ENCODE data around the gene VWA5B2. TPM values are rescaled to one million over a fixed set of nuclear protein-coding genes. Genes with fewer than 3 reads are reported as not detected.

VWA5B2 gene
- total RNA-seq, 4 donors from 2014 or later: 0.95 to 5.0 (median 1.4) TPM; not detected in 1

DNA sequence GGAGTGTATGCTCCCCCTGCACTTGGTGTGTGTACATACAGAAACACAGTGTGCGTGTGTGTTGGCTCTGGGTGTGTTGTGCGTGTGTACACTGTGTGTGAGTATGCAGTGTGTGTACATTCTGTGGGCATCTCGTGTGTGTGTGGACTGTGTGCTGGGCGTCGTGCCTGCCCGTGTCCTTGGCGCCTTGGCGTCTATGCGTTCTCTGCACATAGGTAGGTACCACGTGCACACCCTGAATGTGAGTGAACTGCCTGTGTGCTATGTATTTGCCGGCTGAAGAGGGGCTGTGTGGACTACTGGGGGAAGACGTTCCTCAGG is 46.0 kb downstream of the VWA5B2 start:
- 60 to 74% methylated on average over 1 to 12 of the region's 12 CpGs for WGBS, 2 donors (ENCODE audit: low coverage in 1 of 2)
- Histone ChIP-seq H3K27ac (no peak overlapping the region), H3K36me3 (no peaks in the 10 kb centered on the region), H3K27me3 (peaks cover 55% of the 10 kb centered on the region), H3K4me3 (no peak overlapping the region), H3K9me3 (no peaks in the 10 kb centered on the region), H3K4me1 (no peaks in the 10 kb centered on the region)
- intact Hi-C loops (cut with DNase I; ENCODE audit: low total_unique reads) (no loop called here), in situ Hi-C loops (cut with MboI; ENCODE audit: low pct_ligation_motif_present in 1 of 4, low pct_unique_long_range_greater_than_20kb in 1 of 4, low sequenced_read_pairs in 3 of 4) (no loop called here)
- TF ChIP-seq POLR2A (IDR thresholded peaks at IDR 0.05) (no peak), EP300 (IDR thresholded peaks at IDR 0.05; ENCODE audit: low read depth) (no peak), POLR2AphosphoS5 (IDR thresholded peaks at IDR 0.05) (no peak)
- DNase-seq: no peak

DNA sequence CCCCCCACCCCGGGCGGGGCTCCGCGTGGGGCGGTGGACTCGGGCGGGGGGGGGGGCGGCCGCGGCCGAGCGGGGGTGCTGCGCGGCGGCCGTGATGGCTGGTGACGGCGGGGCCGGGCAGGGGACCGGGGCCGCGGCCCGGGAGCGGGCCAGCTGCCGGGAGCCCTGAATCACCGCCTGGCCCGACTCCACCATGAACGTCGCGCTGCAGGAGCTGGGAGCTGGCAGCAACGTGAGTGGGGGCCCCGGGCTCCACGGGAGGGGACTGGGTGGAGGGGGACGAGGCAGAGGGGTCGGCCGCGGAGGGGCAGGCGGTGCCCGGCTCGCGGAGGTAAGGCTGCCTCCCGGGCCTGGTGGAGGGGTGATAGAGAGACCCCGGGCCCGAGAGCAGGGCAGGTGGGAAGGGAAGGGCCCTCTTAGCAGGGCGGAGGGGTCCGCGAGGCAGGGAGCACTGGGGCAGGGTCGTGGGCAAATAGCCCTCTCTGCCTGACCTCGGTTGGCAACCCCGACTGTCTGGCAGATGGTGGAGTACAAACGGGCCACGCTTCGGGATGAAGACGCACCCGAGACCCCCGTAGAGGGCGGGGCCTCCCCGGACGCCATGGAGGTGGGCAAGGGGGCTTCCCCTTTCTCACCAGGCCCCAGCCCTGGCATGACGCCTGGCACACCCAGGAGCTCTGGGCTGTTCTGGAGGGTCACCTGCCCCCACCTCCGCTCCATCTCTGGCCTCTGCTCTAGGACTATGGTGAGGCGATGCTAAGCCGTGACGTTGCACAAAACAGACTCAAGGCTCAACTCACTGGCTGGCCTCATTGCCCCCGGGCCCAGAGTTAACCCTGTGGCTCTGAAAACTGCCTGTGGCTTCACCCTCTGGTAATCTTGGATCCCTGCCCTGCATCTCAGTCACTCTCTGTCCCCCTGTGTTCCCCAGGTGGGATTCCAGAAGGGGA is 46.9 kb downstream of the VWA5B2 start, which contains the start of gene ECE2:
Gene ECE2, plus strand, starts transcription at position 62 of the 950 bp plus-strand sequence. Its CDS starts 132 bp downstream, at position 194.
- intact Hi-C loops (cut with DNase I; ENCODE audit: low total_unique reads): no loop called here
- Histone ChIP-seq H3K9me3 (no peaks in the 10 kb centered on the region), H3K36me3 (no peaks in the 10 kb centered on the region), H3K27me3 (peaks cover 55% of the 10 kb centered on the region), H3K27ac (no peak within 1 kb of the TSS), H3K4me3 (no peak within 1 kb of the TSS), H3K4me1 (no peaks in the 10 kb centered on the region)
- WGBS, 2 donors (ENCODE audit: low coverage in 1 of 2): 20% methylated on average over 46 of the region's 65 CpGs; no CpG with 5 or more reads in 1 of the 2 donors
- in situ Hi-C loops (cut with MboI; ENCODE audit: low pct_ligation_motif_present in 1 of 4, low pct_unique_long_range_greater_than_20kb in 1 of 4, low sequenced_read_pairs in 3 of 4): no loop called here
- TF ChIP-seq, protein P1, sequence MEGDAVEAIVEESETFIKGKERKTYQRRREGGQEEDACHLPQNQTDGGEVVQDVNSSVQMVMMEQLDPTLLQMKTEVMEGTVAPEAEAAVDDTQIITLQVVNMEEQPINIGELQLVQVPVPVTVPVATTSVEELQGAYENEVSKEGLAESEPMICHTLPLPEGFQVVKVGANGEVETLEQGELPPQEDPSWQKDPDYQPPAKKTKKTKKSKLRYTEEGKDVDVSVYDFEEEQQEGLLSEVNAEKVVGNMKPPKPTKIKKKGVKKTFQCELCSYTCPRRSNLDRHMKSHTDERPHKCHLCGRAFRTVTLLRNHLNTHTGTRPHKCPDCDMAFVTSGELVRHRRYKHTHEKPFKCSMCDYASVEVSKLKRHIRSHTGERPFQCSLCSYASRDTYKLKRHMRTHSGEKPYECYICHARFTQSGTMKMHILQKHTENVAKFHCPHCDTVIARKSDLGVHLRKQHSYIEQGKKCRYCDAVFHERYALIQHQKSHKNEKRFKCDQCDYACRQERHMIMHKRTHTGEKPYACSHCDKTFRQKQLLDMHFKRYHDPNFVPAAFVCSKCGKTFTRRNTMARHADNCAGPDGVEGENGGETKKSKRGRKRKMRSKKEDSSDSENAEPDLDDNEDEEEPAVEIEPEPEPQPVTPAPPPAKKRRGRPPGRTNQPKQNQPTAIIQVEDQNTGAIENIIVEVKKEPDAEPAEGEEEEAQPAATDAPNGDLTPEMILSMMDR (IDR thresholded peaks at IDR 0.05): no peak
- no peak for TF ChIP-seq EP300 (IDR thresholded peaks at IDR 0.05; ENCODE audit: low read depth)
- TF ChIP-seq POLR2AphosphoS5 (IDR thresholded peaks at IDR 0.05): no peak
- TF ChIP-seq POLR2A (IDR thresholded peaks at IDR 0.05): no peak
- DNase-seq: no peak

DNA sequence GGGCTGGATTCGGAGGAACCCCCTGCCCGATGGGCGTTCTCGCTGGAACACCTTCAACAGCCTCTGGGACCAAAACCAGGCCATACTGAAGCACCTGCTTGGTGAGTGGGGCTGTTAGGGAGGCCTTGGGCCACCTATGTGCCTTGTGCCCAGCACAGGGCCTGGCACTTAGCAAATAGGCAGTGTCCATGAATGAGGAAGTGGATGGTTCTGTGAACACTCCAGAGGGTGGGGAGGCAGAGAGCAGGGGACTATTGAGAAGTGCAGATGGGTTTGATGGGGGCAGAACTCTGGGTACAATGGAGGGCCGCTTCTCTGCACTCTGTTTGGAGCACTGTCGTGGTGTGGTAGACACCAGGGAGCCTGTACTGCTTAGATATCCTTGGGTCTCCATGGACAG is 48.0 kb downstream of the VWA5B2 start:
- TF ChIP-seq POLR2A (IDR thresholded peaks at IDR 0.05) (no peak), EP300 (IDR thresholded peaks at IDR 0.05; ENCODE audit: low read depth) (no peak), POLR2AphosphoS5 (IDR thresholded peaks at IDR 0.05) (no peak)
- TF ChIP-seq, protein P1 (IDR thresholded peaks at IDR 0.05): no peak

DNA sequence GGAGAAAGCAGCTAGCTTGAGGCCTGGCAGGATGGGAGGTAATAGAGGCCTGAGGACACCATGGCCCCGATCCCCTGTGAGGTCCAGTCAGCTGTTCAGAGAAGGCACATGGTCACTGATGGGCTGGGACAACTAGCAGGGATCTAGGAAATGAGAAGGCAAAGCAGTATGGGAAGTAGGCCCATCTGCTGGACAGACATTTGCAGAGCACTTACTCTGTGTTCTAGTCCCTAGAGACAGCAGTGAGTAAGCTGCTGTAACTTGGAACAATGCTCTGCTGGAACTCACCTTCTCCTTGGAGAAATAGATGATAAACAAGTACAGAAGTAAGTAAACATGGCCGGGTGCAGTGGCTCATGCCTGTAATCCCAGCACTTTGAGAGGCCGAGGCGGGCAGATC is 53.6 kb downstream of the VWA5B2 start:
- in situ Hi-C loops (cut with MboI; ENCODE audit: low pct_ligation_motif_present in 1 of 4, low pct_unique_long_range_greater_than_20kb in 1 of 4, low sequenced_read_pairs in 3 of 4) (no loop called here), intact Hi-C loops (cut with DNase I; ENCODE audit: low total_unique reads) (no loop called here)
- Histone ChIP-seq H3K27me3 (peaks cover 4% of the 10 kb centered on the region), H3K4me3 (no peak overlapping the region), H3K9me3 (no peaks in the 10 kb centered on the region), H3K36me3 (no peaks in the 10 kb centered on the region), H3K27ac (no peak overlapping the region), H3K4me1 (no peaks in the 10 kb centered on the region)
- 77 to 80% methylated on average over 1 to 4 of the region's 4 CpGs for WGBS, 2 donors (ENCODE audit: low coverage in 1 of 2)
- TF ChIP-seq, protein P1 (IDR thresholded peaks at IDR 0.05): no peak
- TF ChIP-seq POLR2A (IDR thresholded peaks at IDR 0.05): no peak
- TF ChIP-seq POLR2AphosphoS5 (IDR thresholded peaks at IDR 0.05): no peak
- no peak for TF ChIP-seq EP300 (IDR thresholded peaks at IDR 0.05; ENCODE audit: low read depth)
- no peak for DNase-seq

More for the DNA sequence above, 48.0 kb downstream of the VWA5B2 start:
- peaks cover 55% of the 10 kb centered on the region for H3K27me3 ChIP-seq
- no peaks in the 10 kb centered on the region for H3K4me1 ChIP-seq
- H3K9me3 ChIP-seq: no peaks in the 10 kb centered on the region
- DNase-seq: no peak
- 94 to 100% methylated on average over 1 to 6 of the region's 6 CpGs for WGBS, 2 donors (ENCODE audit: low coverage in 1 of 2)
- no peak overlapping the region for H3K4me3 ChIP-seq
- intact Hi-C loops (cut with DNase I; ENCODE audit: low total_unique reads): no loop called here
- in situ Hi-C loops (cut with MboI; ENCODE audit: low pct_ligation_motif_present in 1 of 4, low pct_unique_long_range_greater_than_20kb in 1 of 4, low sequenced_read_pairs in 3 of 4): no loop called here
- no peaks in the 10 kb centered on the region for H3K36me3 ChIP-seq
- no peak overlapping the region for H3K27ac ChIP-seq
